ENCODE measurements around the gene ENTHD1.

- TF ChIP-seq CTCF (conservative IDR thresholded peaks at IDR 0.05) (no peak), ZFX (IDR thresholded peaks at IDR 0.05) (no peak)
Observed at GRCh38 chr22:39915295-39915726, 21.8 kb upstream of the ENTHD1 start.

Data from C4-2B (cell line).